Stimulated activated CD8-positive, alpha-beta memory T cell treated with anti-CD3 and anti-CD28 coated beads, Interleukin-12 subunit alpha, Interleukin-12 subunit beta, amount 100 ng/mL, for 24 hours (primary cell): ENCODE measurements around the gene NSL1.
"Not testable (repeated sequence)": the region's sequence is repeated elsewhere in the genome, so short reads cannot be mapped to it uniquely, and the experiment has no call there.

Source experiments
- DNase-seq: peaks from one replicate; pipeline ENCODE4 v3.0.0-alpha.2; 2020; ENCODE audit errors: extremely low read depth

NSL1 gene

GRCh38 chr1:212752252-212752933, 39.2 kb downstream of the NSL1 start:
- DNase-seq: no peak

- DNase-seq: no peak
These were observed 41.6 kb downstream of the NSL1 start for GRCh38 chr1:212749821-212750535.

GRCh38 chr1:212746546-212746945, 45.0 kb downstream of the NSL1 start:
- no peak for DNase-seq

GRCh38 chr1:212745303-212745702, 46.3 kb downstream of the NSL1 start:
- DNase-seq: no peak

GRCh38 chr1:212743901-212744475, 47.6 kb downstream of the NSL1 start:
- no peak for DNase-seq

- DNase-seq: no peak
These were observed 53.2 kb downstream of the NSL1 start for GRCh38 chr1:212738330-212738729.

GRCh38 chr1:212737559-212737958, 54.0 kb downstream of the NSL1 start:
- DNase-seq: no peak

GRCh38 chr1:212733109-212733508, 58.5 kb downstream of the NSL1 start:
- no peak for DNase-seq

GRCh38 chr1:212731630-212732029, 59.9 kb downstream of the NSL1 start:
- DNase-seq: no peak

- DNase-seq: no peak
These were observed 63.0 kb downstream of the NSL1 start for GRCh38 chr1:212728606-212729005.

GRCh38 chr1:212727386-212728181, 64.0 kb downstream of the NSL1 start:
- no peak for DNase-seq

- not testable (repeated sequence) for DNase-seq
These were observed 66.9 kb downstream of the NSL1 start for GRCh38 chr1:212724679-212725078.

GRCh38 chr1:212722270-212722957, 69.2 kb downstream of the NSL1 start:
- DNase-seq: no peak

GRCh38 chr1:212721388-212722247, 70.0 kb downstream of the NSL1 start:
- no peak for DNase-seq

GRCh38 chr1:212719633-212720032, 71.9 kb downstream of the NSL1 start:
- no peak for DNase-seq

- DNase-seq: no peak
These were observed 73.1 kb downstream of the NSL1 start for GRCh38 chr1:212718499-212718898.

- no peak for DNase-seq
These were observed 75.4 kb downstream of the NSL1 start for GRCh38 chr1:212716161-212716560.

- DNase-seq: no peak
These were observed 78.0 kb downstream of the NSL1 start for GRCh38 chr1:212713465-212714136.

- no peak for DNase-seq
These were observed 78.9 kb downstream of the NSL1 start for GRCh38 chr1:212712451-212713303.
